Measurements from ENCODE around the gene SRGAP3.

The SRGAP3 gene

GRCh38 chr3:9062570-9062969 is 186.9 kb downstream of the SRGAP3 start:
- no peak for TF ChIP-seq CTCF (IDR thresholded peaks at IDR 0.05; ENCODE audit: extremely low read depth, missing control alignments)
- DNase-seq (ENCODE audit: low spot score) = no peak

- TF ChIP-seq CTCF (IDR thresholded peaks at IDR 0.05; ENCODE audit: extremely low read depth, missing control alignments) = no peak
- DNase-seq (ENCODE audit: low spot score) = no peak
Measured at GRCh38 chr3:9061634-9062033, 187.8 kb downstream of the SRGAP3 start.

- no peak for TF ChIP-seq CTCF (IDR thresholded peaks at IDR 0.05; ENCODE audit: extremely low read depth, missing control alignments)
- DNase-seq (ENCODE audit: low spot score) = no peak
Measured at GRCh38 chr3:9059489-9060400, 189.7 kb downstream of the SRGAP3 start.

GRCh38 chr3:9056581-9056980 is 192.9 kb downstream of the SRGAP3 start:
- no peak for TF ChIP-seq CTCF (IDR thresholded peaks at IDR 0.05; ENCODE audit: extremely low read depth, missing control alignments)

GRCh38 chr3:9047452-9048346 is 201.7 kb downstream of the SRGAP3 start:
- DNase-seq (ENCODE audit: low spot score) = no peak
- no peak for TF ChIP-seq CTCF (IDR thresholded peaks at IDR 0.05; ENCODE audit: extremely low read depth, missing control alignments)

More at GRCh38 chr3:9056581-9056980, 192.9 kb downstream of the SRGAP3 start:
- DNase-seq (ENCODE audit: low spot score) = no peak

- no peak for DNase-seq (ENCODE audit: low spot score)
- TF ChIP-seq CTCF (IDR thresholded peaks at IDR 0.05; ENCODE audit: extremely low read depth, missing control alignments) = no peak
Measured at GRCh38 chr3:9045371-9045770, 204.1 kb downstream of the SRGAP3 start.

- DNase-seq (ENCODE audit: low spot score) = no peak
- TF ChIP-seq CTCF (IDR thresholded peaks at IDR 0.05; ENCODE audit: extremely low read depth, missing control alignments) = no peak
Measured at GRCh38 chr3:9043063-9043462, 206.4 kb downstream of the SRGAP3 start.
